GM18505 (cell line): ENCODE data around the gene CNKSR1.

Experiments
- ATAC-seq: cut with Tn5 transposase; IDR thresholded peaks from one replicate; pipeline ENCODE4 v1.9.1; 2021; ENCODE audit not compliant: unreplicated experiment
- POLR2A ChIP-seq: IDR thresholded peaks from 4 replicates; pipeline ENCODE4 v1.6.1; 2011; ENCODE audit warnings: borderline replicate concordance; ENCODE audit not compliant: insufficient read depth, insufficient read length; ENCODE audit errors: extremely low read depth

Gene CNKSR1, protein sequence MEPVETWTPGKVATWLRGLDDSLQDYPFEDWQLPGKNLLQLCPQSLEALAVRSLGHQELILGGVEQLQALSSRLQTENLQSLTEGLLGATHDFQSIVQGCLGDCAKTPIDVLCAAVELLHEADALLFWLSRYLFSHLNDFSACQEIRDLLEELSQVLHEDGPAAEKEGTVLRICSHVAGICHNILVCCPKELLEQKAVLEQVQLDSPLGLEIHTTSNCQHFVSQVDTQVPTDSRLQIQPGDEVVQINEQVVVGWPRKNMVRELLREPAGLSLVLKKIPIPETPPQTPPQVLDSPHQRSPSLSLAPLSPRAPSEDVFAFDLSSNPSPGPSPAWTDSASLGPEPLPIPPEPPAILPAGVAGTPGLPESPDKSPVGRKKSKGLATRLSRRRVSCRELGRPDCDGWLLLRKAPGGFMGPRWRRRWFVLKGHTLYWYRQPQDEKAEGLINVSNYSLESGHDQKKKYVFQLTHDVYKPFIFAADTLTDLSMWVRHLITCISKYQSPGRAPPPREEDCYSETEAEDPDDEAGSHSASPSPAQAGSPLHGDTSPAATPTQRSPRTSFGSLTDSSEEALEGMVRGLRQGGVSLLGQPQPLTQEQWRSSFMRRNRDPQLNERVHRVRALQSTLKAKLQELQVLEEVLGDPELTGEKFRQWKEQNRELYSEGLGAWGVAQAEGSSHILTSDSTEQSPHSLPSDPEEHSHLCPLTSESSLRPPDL

DNA sequence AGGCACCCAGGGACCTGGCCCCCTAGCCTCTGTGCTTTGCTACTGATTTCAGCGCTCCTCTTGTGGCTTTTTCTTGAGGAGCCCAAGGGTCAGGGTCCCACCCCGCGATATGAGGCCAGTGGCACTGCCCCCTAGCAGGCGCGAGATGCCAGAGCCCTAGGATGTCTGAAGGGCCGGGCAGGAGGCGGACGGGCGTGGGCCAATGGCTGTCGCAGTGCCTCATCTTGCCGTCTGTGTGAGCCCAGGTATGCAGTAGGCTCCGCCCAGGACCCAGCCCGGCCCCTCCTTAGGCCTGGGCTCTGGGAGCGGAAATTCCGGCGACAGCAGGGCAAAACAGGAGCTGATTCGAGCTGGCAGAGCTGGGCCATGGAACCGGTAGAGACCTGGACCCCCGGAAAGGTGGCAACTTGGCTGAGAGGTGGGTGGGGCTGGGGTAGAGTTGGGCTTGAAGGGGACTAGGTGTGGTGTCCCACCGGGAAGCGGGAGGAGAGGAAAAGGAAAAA, at the start of gene CNKSR1:
TSS of gene CNKSR1 (plus strand) at position 310 of the 503 bp plus-strand sequence. CDS start at position 367, 57 bp downstream.
- ATAC-seq, result no peak
- TF ChIP-seq POLR2A, result no peak

DNA sequence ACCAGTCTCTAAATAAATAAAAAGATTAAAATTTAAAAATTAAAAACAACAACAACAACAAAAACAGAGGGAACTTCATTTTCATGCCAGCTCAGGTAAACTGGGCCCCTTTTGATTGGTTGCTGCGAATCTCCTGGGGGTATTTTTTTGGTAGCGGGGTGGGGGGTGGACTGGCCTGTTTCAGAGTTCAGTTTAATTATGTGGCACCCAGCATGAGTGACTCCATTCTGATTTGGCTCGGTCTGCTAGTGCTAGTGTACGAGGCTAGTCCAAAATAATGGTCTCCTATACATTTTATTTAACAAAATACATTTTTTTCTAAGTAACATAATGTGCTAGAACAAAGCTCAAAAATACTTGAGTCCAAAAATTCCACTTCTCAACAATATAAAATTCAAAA, 47.5 kb upstream of the CNKSR1 start:
- no peak for TF ChIP-seq POLR2A
- no peak for ATAC-seq

DNA sequence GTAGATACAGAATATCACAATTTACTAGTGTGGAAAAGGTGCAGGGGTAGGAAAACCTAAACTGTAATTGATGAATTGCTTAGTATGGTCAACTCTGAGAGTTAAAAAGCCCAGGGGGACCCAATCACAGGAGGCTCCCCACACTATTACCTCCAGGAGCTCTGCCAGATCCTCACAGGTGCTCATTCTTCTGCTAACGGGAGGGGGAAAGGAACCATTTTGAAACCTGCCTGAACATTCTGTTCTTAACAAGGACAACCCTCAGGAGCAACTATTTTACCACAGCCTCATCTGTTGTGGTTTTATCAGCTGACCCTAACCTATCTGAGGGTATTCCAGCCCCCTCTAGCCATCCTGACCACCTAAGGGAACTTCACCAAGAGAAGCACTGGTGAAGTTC, 46.6 kb upstream of the CNKSR1 start:
- no peak for ATAC-seq
- no peak for TF ChIP-seq POLR2A

DNA sequence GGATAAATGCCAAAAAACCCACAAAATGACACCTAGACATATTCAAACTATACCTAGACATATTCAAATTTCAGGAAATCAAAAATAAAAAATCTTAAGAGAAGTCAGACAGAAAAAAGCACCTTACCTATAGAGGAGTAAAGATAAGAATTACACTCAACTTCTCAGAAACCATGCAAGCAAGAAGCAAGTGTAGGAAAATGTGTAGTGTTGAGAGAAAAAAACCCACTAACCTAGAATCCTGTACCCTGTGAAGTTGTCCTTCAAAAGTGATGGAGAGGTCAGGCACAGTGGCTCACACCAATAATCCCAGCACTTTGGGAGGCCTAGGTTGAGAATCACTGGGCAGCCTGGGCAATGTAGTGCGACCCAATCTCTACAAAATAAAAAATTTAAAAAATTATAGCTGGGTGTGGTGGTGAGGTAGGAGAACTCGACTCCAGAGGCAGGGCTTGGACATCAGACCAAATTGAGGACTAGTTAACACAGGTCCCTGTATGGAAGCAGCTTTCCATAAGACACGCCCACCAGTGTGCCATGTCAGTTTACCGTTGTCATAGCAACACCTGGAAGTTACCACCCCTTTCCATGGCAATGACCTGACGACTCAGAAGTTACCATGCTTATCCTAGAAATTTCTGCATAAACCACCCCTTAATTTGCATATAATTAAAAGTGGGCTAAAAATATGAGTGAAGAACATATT, 45.0 kb upstream of the CNKSR1 start:
- ATAC-seq, result no peak

DNA sequence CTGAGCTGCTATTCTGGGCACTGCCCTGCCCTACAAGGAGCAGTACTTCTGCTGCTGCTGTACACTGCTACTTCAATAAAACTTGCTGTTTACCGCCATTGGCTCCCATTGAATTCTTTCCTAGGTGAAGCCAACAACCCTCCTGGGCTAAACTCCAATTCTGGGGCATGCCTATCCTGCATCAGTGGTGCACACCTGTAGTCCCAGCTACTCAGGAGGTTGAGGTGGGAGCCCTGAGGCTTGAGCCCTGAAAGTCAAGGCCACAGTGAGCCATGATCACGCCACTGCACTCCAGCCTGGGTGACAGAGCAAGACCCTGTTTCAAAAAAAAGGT, 44.5 kb upstream of the CNKSR1 start:
- no peak for ATAC-seq
- no peak for TF ChIP-seq POLR2A

More for the DNA sequence above, 45.0 kb upstream of the CNKSR1 start:
- TF ChIP-seq POLR2A, result no peak

DNA sequence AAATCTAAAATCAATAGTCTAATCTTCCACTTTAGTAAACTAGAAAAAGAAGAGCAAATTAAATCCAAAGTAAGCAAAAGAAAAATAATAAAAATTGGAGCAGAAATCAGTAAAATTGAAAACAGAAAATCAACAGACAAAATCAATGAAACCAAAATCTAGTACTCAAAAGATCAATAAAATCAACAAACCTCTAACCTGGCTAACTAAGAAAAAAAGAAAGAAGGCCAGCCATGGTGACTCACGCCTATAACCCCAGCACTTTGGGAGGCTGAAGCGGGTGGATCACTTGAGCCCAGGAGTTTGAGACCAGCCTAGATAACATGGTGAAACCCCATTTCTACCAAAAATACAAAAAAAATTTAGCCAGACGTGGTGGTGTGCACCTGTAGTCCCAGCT, 42.8 kb upstream of the CNKSR1 start:
- no peak for TF ChIP-seq POLR2A
- ATAC-seq, result no peak

DNA sequence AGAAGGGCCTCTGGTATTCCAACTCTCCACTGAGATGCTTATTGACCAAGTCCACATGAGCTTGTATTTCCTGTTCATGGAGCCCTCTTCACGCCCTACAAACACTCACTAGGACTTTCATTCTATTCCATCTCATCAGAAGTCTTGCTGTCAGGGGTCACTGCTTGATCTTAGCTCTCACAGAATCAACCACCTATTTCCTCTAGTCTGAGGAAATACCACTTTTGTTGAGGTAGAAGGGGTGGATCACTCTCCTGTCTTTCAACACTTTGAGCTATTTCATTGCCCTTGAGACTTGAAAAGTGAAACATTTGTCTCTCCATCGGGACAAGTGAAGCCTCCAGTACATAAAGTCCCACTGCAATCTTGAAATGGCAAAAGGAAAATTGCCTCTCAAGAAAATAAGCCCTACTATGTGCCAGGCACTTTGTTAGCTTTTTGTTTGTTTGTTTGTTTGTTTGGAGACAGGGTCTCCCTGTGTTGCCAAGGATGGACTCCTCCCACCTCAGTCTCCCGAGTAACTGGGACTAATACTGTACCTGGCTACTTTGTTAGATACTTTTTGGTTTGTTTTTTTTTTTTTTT, 38.2 kb upstream of the CNKSR1 start:
- no peak for ATAC-seq
- no peak for TF ChIP-seq POLR2A

DNA sequence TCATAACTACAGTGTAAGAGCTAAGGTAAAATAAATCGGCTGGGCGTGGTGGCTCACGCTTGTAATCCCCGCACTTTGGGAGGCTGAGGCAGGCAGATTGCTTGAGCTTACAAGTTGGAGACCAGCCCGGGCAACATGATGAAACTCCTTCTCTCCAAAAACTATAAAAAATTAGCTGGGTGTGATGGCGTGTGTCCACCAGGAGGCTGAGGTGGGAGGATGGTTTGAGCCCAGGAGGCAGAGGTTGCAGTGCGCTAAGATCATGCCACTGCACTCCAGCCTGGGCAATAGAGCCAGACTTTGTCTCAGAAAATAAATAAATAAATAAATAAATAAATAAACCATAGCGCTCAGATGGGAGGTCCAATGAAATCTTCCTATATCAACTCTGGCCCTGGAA, 35.1 kb upstream of the CNKSR1 start:
- no peak for ATAC-seq
- TF ChIP-seq POLR2A, result no peak

DNA sequence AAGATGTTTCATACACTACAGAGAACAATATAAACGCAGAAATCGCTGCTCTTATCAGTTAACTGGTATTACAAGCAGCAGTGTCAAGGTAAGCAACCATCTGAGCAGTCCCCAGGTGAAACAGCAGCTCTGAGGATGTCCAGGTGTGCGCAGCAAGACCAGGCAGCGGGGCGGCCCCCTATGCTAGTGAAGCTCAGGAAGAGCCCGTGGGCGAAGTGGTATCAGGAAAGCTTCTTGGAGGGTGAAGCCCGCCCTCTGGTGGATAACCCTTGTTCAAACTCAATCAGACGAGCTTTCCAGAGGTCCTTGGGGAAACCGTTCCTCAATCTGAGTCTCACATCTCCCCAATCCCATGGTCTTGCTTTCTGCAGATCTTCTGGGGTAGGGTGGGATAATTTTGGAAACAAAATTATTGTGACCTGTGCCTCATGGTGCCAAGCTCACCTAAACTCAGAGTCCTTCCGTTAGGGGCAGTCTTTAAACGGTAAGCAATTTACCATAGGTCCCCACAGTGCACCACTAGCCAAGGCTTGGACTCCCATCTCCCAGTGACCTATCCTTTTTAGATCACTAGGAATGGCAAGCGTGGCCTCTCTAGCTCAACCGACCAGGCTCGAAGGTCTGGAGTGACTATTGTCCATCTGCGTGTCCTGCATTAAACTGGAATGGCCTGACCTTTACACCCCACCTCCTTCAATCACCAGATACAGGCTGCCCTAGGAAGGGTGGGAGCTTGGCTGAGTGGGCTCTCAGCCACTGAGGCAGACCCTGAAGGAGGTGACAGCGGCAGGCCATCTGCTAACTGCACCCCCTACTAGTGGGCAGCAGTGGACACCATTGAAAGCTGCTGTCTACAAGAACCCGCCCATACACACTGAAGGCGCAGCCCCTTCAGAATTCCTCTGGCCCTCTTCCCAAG, 32.0 kb upstream of the CNKSR1 start:
- no peak for ATAC-seq
- no peak for TF ChIP-seq POLR2A

DNA sequence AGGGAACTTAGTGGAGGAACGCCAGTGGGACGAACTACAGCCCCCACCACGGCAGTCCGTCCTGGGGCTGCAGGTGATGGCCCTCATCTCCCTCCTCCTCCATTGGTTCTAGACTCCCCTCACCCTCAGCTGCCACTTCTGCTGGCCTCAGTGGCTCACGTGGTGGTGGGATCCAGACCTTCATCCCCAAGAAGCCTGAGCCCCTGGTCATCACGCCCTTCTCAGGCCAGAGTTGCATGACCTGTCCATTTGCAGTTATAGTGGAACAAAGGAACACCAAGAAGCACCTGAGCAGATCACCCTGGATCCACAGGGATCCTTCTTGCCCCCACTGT, 31.4 kb upstream of the CNKSR1 start:
- no peak for TF ChIP-seq POLR2A
- no peak for ATAC-seq

DNA sequence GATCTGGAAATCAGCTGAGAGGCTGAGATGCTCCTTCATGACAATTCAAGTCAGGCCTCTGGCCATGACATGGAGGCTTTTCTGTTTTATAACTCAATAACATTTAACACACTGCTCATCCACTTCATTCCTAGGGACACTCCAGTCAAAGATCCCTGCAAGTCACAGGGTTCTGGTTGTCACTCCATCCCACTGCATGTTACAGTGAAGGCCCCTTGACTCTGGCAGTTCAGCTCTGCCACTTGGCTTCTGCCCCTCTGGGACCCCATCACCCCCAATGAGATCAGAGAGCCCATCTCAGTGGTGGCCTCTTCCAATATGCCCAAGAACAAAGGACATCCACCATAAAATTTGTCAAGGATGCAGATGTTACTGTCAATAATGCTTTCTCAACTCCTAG, 28.4 kb upstream of the CNKSR1 start:
- TF ChIP-seq POLR2A, result no peak
- ATAC-seq, result no peak

DNA sequence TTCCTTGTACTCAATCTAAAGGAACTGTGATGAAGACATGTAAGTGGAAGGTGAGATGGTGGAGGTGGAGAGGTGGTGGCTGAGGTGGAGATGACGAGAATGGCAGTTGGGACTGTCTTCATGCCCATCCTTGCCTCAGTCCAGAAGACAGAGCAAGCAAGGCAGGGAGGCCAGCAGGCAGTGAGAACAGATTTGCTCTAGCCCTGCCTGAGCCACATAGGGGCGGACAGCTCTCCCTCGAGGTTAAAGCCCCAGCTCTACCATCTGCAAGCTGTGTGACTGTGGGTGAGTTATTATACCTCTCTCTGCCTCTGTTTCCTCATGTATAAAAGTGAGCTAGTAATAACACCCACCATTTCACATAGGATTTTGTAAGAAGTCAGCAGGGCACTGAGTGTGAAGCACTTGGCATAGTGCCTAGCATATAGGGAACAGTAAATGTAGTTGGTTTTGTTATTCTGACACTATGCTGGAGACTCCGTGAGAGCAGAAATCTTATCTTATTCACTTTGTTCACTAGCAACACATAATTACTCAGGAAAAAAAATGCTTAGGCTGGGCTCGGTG, 23.2 kb upstream of the CNKSR1 start:
- no peak for ATAC-seq
- TF ChIP-seq POLR2A, result no peak
